HG03066 (cell line): ENCODE measurements around the gene LMAN1L.

Experiments
- ATAC-seq: cut with Tn5 transposase; IDR thresholded peaks from one replicate; pipeline ENCODE4 v1.9.1; 2021; ENCODE audit warnings: low read depth; ENCODE audit not compliant: unreplicated experiment

LMAN1L gene

DNA sequence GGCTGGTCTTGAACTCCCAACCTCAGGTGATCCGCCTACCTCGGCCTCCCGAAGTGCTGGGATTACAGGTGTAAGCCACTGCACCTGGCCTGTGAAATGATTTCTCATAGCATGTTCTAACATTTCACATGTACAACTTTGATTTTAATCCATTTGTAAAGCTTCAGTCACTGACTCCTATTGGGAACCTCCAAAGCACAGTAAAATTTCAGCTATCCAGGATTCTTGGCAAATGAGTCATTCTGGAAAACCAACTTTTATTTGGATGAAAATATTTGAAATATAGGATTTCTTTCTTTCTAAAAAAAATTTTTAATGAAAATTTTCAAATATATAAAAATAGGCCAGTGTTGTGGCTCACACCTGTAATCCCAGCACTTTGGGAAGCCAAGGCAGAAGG is 2.7 kb upstream of the LMAN1L start:
- ATAC-seq, result no peak

DNA sequence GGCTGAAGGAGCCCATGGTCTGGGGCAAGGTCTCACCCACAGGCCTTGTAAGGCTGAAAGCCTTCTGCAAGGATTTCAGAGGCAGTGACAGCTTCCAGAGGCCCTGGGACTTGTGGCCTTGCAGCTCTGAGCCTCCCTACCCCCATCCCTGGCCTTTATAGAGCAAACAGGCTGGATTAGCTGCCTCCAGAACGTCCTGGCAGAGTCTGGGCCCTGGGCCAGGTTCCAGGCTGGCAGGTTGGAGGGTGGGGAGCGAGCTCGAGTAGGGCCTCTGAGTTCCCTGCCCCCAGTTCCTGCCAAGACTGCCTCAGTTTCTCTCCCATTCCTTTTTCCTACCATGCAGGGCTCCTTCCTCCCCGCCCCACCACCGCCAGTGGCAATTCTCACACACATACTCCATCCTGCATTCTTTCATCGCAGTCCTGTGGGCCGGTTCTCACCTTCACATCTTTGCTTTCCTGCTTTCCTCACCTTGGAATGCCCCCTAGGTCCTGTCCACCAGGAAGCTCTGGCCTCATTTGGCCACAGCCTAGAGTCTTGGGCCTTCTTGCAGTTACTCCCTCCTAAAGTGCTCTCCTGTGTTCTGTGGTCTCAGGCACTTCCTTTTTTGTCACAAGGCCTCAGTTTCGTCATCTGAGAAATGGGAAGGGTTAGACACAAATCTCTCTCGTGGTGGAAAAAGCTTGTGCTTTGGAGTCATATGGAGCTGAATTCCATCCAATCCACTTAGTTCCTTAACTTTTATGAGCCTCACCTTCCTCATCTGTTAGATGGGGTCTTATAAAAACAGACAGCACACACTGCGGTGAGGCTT is 2.7 kb downstream of the LMAN1L start:
- no peak for ATAC-seq

- no peak for ATAC-seq
These were observed 3.3 kb downstream of the LMAN1L start for GRCh38 chr15:74815961-74816360.

GRCh38 chr15:74816624-74817369 is 4.2 kb downstream of the LMAN1L start:
- no peak for ATAC-seq

GRCh38 chr15:74817370-74817737 is 4.7 kb downstream of the LMAN1L start:
- no peak for ATAC-seq

DNA sequence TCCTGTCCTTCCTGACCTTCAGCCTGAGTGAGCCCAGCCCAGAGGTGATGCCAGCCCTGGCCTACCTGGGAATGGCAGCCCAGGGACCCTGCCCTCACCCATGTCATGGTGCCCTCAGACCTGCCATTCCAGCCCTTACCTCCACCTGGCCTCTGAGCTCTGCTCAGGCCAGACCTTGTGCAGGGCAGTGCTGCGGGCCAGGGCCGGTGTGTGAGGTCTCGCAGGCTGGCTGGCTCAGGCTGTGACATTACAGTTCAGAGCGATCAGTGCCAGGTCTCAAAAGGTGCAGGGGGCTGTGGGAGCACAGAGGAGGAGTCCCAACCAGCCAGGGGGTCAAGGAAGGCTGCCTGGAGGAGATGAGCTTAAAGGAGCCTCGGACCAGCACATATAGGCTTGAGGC is 7.4 kb downstream of the LMAN1L start:
- ATAC-seq, result no peak

GRCh38 chr15:74821091-74821789 is 8.6 kb downstream of the LMAN1L start:
- peak; percentile 70 for ATAC-seq

DNA sequence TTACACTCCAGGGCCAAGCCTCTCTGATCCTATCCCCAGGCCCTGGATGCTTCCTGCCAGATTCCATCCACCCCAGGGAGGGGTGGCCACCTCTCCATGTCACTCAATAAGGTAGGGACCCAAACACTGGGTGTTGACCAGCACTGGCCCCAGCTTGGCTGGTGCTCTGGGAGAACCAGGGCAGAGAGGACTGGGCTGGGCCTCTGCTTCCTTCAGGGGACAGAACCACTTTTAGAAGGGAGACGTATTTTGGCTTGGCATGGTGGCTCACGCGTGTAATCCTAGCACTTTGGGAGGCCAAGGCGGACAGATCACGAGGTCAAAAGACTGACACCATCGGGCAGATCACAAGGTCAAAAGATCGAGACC is 9.1 kb downstream of the LMAN1L start:
- ATAC-seq, result no peak

DNA sequence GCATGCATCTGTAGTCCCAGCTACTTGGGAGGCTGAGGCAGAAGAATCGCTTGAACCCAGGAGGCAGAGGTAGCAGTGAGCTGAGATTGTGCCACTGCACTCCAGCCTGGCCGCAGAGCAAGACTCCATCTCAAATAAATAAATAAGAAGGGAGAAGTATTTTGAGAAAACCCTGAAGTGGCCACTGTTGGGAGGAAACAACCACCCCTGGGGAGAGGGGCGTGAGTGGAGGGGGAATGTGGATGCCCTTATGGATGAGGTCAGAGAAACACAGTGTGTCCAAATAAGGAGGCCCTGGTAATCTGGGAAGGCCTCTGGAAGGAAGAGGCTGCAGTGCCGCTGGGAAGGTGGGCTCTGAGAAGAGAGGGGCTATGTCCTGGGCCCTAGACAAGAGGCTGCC is 9.6 kb downstream of the LMAN1L start:
- no peak for ATAC-seq

GRCh38 chr15:74823324-74823723 is 10.7 kb downstream of the LMAN1L start:
- ATAC-seq, result no peak

GRCh38 chr15:74824976-74825375 is 12.3 kb downstream of the LMAN1L start:
- ATAC-seq, result no peak

GRCh38 chr15:74825866-74826265 is 13.2 kb downstream of the LMAN1L start:
- no peak for ATAC-seq

GRCh38 chr15:74826364-74826819 is 13.8 kb downstream of the LMAN1L start, which contains the start of gene CPLX3:
Gene CPLX3, plus strand, starts transcription at chr15:74826627. Its CDS starts 77 bp downstream, at chr15:74826704.
- ATAC-seq, result no peak

DNA sequence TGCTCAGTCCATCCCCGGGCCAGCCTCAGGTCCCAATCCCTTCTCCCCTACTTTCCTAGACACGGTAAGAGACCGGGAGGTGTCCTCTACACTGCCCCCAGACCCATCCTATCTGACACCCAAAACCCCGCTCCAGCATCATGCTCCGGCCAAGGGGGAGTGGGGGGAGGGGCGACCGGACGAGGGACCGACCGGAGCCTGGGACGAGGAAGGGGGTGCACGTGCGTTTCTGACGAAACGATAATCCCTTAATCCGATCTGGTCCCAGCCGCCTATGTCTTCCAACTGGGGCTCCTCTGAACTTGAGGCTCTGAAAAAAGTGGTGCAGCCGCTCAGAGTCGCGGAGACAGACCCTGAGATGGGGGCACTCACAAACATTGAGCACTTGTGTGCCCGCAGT is 14.3 kb downstream of the LMAN1L start:
- no peak for ATAC-seq

DNA sequence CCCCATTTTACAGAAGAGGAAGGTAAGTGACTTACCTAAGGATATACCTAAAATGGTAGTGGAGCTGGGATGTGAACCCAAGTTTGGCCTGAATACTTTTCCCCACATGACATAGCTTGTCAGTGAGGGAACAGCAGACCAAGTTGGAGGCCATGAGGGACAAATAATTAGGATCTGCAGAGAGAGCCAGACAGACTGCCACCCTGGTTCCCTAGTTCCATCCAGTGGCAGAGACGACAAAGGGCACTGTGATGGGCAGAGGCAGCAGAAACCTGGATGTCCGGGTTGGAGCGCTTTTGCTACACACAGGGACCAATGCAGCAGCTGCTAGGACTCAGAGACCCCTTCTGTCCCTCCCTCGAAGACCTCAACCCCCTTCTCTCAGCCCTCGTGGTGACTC is 15.0 kb downstream of the LMAN1L start:
- no peak for ATAC-seq

DNA sequence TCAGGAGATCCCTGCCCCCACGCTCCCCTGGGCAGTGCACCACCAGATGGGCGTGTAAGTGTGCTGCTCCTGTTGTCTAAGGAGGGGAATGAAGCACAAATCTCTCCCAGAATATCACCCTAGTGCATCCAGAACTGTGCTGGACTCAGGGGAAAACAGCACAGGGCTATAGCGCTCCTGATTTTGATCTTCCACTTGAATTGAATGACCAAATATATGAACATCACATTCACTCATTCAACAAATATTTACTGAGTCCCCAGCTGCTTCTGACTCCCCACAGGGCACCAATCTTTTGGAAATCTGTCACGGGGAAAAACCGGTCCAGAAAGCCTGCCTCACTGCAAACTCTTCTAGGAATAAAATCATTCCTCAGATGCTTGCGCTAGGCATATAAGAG is 16.2 kb downstream of the LMAN1L start:
- ATAC-seq, result no peak

DNA sequence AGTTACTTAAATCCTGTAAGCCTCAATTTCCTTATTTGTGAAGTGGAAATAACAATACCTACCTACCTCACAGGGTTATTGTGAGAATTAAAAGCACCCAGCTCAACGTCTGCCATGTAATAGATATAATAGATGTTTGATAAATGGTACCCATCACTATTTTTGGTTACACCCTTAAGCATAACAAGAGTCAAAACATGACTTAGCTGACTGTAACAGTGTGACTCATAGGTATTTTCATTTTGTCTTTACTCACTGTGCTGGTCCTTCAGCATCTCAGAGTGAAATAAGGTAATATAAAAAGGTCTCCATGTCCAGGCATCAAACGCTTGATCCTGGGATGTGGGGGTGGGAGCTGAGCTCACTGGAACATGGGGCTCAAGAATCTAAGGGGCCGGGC is 16.9 kb downstream of the LMAN1L start:
- no peak for ATAC-seq

- ATAC-seq, result no peak
These were observed 17.4 kb downstream of the LMAN1L start for GRCh38 chr15:74829991-74830390.

DNA sequence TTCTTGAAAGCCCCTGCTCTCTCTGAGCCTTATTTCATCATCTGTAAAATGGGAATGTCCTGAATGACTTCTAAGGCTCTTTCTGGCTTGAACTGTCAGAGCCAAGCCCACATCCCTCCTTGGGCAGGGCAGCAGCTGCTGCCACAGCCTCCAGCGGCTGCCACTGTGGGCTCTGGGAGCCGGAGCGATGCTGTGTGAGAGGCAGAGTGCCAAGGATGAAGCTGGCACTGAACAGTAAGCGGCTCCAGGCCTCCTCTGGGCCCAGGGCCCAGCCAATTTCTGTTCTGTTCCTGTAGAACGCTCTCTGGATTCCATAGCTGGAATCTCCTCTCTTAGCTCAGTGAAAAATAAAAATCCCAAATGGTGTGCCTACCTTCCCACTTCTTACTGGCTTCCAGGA is 18.2 kb downstream of the LMAN1L start:
- ATAC-seq, result no peak

GRCh38 chr15:74831813-74832495 is 19.3 kb downstream of the LMAN1L start:
- no peak for ATAC-seq

DNA sequence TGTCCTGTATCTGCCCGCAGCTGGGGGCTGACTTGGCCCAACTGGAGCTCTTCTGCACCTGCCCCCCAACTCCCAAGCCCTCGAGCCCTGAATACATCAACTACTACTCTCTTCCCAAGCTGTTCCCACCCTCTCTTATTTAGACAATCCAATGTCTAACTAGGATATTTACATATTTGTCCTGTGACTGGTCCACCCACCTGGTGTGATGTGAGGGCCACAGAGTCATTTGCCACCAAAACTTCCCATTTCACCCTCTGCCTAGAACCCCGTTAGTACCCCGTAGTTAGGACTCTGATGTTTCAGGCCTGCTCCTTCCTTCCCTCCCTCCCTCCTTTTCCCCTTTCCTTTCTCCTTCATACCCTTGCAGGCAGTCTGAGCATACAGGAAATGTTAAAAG is 20.2 kb downstream of the LMAN1L start:
- ATAC-seq, result no peak
